Activated CD8-positive, alpha-beta memory T cell treated with anti-CD3 and anti-CD28 coated beads, Interleukin-2, amount 50 U/mL, for 24 hours (primary cell): ENCODE data around the gene SH3BP5.
A peak's percentile ranks its signal among the peaks of the same experiment; 100 is the strongest.
"Not testable (repeated sequence)": the region's sequence is repeated elsewhere in the genome, so short reads cannot be mapped to it uniquely, and the experiment has no call there.

ENCODE experiments used
- DNase-seq: peaks from one replicate; pipeline ENCODE4 v3.0.0-alpha.2; 2020; ENCODE audit errors: extremely low read depth

Gene SH3BP5

DNA sequence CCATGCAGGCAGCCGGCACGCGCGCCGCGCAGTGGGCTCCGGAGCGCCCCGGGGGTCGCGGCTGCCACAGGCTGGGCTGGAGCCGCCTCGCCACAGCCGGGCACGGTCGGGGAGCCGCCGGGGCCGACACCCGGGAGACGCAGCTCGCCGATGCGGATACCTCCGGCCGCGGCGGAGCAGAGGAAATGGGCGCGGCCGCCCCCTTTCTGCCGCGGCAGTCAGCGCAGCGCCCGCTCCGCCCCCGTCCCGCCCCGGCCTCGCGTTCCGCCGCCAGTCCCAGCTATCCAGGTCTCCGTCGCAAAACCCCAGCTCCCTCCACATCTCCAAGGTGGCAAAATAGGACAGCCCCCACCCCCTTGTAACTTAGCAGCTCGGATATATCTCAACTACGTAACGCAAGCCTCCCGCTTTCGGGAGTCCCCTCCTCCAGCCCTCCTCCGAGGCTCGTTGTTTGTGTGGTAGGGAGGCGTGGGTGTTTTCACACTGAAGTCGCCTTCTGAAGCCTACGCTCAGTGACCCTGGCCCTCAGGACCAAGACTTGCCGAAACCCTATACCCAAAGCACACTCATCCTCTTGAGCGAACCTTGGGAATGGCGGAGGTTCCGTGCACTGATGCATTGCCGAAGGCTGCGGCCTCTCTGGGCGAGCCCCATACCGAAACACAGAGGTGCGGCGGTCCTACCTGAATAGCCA lies at the start of gene SH3BP5:
Gene SH3BP5 (minus strand): TSS at position 182 of the 694 bp plus-strand sequence. CDS start 178 bp downstream, at position 4.
- no peak for DNase-seq

GRCh38 chr3:15380980-15381890 lies 48.8 kb upstream of the SH3BP5 start:
- no peak for DNase-seq

GRCh38 chr3:15377961-15378791 lies 45.8 kb upstream of the SH3BP5 start:
- DNase-seq: peak; percentile 93

- no peak for DNase-seq
Observed at GRCh38 chr3:15375461-15376000, 43.1 kb upstream of the SH3BP5 start.

GRCh38 chr3:15372918-15373317 lies 40.5 kb upstream of the SH3BP5 start:
- DNase-seq: no peak

DNA sequence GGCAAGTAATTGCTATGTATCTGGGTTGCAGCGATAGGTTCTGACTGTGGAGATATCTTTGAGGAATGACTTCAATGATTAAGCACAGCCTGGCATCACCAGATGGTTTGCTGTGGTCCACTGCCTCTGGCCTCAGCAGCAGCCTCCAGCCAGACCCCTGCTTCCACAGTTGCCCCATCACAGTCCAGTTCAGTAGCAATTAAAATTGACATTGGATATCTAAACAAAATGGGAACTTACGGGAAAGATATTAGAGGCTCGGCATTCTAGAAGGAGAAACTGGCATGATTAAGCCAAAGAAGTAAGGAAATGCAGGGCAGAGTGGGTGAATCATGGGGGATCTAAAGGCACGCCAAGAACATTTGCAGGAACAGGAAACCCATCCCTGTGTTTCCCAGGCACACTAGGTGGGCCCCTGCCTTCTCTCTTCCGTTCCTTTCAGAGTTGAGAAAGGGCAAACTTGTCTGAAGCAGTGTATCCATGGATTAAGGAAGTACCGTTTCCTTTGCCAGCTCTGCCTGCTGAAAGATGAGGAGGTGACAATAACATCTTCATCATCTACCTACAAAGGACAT lies 36.3 kb upstream of the SH3BP5 start:
- DNase-seq: no peak

- no peak for DNase-seq
Observed at GRCh38 chr3:15367059-15367458, 34.7 kb upstream of the SH3BP5 start.

DNA sequence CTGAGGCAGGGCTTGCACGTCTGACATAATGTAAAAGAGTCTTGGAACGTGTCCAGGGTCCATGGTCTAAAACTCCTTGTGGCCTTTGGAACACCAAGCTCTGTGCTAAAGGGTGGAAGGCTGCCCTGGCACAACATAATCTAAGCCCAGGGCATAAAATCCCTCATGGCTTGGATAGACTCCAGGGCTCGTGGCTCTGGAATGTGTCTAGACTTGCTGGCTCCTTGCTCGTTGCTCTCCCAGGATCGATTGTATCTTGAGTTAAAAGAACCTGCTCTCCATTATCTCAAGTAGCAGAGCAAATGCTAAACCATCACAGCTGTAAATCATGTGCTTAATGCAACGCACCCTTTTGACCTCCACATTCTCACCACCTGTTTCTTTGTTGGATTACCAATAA lies 31.7 kb upstream of the SH3BP5 start:
- DNase-seq: not testable (repeated sequence)

DNA sequence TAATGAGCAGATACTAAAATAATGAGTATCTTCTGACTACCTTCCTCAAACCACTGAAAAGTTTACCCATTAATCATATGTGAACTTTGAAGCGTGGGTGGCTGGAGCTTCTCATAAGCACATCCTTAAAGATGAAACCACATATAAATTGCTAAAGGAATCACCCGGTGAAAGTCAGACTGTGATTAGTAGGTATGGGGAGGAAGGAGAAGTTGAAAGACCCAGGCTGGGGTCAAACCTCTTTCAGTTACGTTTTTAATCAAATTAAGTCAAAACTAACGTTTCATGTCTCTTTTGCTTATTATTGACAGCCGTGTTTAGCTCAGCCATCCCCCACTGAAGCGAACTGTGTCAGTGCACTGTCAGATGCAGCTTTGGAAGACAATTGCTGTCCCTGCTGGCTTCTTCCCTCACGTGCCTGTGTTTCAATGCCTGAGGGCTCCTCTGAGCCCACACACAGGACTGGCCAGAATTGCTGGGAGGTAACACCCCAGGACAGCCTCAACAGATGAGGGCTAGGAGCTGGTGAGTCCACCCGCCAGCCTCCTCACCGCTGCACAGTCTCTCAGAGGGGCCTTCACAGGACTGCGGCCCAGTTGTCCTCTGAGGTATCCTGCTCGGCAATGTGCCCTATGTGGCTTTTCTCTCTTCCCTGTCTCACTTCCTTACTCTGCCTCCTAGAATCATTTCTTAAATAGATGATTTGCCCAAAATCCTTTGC lies 29.3 kb upstream of the SH3BP5 start:
- peak; percentile 40 for DNase-seq

- DNase-seq: no peak
Observed at GRCh38 chr3:15360788-15361493, 28.6 kb upstream of the SH3BP5 start.

GRCh38 chr3:15359677-15360397 lies 27.5 kb upstream of the SH3BP5 start:
- DNase-seq: no peak

- not testable (repeated sequence) for DNase-seq
Observed at GRCh38 chr3:15356651-15357061, 24.3 kb upstream of the SH3BP5 start.

DNA sequence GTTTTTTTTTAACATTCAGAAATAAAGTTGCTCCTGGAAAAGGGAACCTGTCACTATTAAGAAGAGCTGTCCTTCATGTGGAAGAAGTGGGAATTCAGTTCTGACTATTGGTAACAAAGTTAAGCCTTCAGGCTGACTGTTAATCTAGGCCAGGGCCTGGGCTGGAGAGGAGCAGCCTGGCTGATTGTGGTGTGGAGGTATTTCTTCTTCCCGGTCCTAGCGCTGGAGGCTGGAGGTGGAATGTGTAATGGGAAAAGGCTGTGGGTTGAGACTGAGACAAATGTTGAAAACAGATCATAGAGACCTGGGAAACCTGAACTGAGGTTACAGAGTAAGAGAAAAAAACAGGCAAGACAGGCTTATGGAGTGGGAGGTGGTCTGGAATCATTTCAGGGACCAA lies 23.8 kb upstream of the SH3BP5 start:
- DNase-seq: no peak

- no peak for DNase-seq
Observed at GRCh38 chr3:15355086-15355485, 22.7 kb upstream of the SH3BP5 start.

GRCh38 chr3:15354485-15354884 lies 22.1 kb upstream of the SH3BP5 start:
- no peak for DNase-seq

DNA sequence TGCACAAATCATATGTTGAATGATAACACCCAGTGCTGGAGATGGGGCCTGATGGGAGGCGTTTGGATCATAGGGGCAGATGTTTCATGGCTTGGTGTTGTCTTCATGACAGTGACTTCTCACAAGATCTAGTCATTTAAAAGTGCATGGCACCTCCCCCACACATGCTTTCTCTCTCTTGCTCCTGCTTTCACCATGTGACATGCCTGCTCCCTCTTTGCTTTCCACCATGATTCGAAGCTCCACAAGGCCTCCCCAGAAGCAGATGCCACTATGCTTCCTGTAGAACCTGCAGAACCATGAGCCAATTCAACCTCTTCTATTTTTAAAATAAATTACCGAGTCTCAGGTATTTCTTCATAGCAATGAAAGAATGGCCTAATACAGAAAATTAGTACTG lies 17.8 kb upstream of the SH3BP5 start:
- DNase-seq: no peak

DNA sequence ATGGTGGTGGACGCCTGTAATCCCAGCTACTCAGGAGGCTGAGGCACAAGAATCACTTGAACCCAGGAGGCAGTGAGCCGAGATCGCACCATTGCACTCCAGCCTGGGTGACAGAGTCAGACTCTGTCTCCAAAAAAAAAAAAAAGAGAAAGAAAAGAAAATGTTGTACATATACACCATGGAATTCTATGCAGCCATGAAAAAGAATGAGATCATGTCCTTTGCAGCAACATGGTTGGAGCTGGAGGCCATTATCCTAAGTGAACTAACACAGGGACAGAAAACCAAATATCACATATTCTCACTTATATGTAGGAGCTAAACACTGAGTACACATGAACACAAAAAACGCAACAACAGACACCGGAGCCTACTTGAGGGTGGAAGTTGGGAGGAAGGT lies 17.1 kb upstream of the SH3BP5 start:
- DNase-seq: not testable (repeated sequence)

DNA sequence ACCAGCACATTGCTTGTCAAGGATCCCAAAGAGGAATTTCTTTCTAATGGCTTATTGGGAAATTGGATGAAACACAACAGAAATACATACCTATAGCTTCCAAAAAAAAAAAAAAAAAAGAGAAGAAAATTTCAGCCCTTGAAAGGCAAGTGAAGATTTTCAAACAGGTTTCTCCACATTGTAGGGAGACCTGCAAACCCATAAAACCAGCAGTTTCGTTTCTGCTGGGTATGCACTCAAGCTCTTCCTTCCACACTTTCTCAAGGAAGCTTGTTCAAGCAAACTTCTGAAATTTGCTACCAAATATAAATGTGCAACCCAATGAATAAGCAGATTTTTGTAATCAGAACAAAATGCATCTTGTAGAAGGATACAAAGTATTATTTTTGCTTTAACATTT lies 15.9 kb upstream of the SH3BP5 start:
- DNase-seq: no peak

DNA sequence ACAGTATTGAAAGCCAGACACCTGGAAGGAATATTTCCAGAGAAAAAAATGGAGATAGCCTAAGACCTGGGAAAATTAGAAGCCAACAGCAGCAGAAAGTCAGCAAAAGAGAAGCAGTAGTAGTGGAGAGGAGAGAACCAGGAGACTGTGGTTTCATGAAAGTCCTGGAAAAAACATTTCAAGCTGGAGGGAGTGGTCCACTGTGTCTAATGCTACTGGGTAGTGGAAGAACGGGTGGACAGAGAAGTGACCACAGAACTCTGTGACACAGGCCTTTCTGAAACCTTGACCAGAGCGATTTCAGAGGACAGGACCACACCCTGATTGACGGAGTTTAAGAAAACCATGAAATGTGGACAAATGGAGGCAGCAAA lies 15.3 kb upstream of the SH3BP5 start:
- DNase-seq: no peak
